ENCODE results near the gene DAP. TPM values are rescaled to one million over a fixed set of nuclear protein-coding genes. Genes with fewer than 3 reads are reported as not detected.

The DAP gene
- polyA plus RNA-seq, 12 donors: 39.2 to 84.9 (median 52.9) TPM; not detected in 1

DNA sequence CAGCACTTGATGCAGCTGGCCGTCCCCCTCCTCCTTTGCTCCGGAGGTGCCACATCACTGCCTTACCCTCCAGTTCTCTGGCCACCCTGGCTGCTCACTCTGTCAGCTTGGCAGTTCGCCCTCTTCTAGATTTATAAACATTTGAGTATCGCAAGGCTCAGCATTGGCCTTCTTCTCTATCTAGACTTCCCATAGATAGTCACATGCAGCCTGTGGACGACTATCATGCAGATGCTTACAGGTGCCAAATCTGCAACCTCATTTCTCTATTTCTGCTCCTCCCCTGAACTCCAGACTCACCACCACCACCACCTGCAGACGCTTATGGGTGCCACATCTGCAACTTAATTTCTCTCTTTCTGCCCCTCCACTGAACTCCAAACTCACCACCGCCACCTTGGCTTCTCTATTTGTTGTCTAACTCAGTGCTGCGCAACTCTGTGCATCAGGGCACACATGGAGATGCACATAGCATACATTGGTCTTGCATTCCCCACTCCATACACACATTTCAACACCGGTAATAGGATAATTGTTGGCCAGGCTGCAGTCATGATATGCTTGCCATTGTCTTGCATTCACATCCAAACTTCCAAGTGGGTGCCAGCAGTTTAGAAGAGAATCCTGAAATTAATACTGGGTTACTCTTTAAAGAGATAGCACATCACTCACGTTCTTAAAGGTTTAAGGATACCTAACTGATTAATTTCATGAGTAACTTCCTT lies 1.9 kb upstream of the DAP start:
- DNase-seq: no peak

DNA sequence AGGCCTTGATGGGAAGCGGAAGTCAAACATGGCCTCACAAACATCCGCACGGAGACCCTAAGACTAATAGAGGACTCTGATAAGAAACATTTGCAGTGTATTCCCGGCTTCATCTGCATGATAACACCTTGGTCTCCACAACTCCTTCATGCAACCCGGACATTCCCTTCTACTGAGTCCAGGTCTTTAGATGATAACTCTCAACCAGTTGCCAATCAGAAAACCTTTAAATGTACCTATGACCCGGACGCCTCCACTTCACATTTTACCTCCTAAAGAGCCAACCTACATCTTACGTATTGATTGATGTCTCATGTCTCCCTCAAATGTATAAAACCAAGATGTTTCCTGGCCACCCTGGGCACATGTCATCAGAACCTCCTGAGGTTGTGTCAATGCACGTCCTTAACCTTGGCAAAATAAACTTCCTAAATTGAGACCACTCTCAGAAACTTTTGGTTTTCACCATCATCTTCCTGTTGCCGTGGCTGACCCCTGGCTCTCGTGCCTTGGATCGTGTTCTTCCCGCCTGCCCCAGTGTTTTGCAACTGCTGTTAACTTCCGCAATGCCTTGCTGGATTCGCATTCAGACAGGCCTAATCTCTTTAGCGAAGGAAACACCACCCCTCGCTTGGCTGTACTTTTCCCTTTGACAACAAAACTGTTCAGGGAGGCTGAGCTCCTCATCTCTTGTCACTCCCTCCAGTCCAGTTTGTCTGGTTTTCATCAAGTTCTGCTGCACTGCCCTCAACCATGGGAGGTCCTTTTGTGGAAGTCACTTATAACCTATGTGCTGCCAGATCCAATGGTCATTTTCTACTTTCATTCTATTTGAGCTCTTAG lies 1.1 kb upstream of the DAP start:
- no peak for DNase-seq

DNA sequence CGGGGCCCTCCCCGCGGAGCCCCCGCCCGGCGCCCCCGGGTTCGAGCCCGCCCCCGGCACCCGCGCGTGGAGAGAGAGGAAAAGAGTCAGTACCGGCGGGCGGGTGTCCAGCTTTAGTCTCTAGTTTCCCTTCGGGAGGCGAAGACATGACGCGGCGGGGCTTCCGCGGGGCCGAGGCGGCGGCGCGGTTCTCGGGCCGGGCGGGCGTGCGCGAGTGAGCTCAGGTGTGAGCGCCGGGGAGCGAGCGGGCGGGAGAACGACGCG lies 181 bp downstream of the DAP start:
- no peak for DNase-seq

DNA sequence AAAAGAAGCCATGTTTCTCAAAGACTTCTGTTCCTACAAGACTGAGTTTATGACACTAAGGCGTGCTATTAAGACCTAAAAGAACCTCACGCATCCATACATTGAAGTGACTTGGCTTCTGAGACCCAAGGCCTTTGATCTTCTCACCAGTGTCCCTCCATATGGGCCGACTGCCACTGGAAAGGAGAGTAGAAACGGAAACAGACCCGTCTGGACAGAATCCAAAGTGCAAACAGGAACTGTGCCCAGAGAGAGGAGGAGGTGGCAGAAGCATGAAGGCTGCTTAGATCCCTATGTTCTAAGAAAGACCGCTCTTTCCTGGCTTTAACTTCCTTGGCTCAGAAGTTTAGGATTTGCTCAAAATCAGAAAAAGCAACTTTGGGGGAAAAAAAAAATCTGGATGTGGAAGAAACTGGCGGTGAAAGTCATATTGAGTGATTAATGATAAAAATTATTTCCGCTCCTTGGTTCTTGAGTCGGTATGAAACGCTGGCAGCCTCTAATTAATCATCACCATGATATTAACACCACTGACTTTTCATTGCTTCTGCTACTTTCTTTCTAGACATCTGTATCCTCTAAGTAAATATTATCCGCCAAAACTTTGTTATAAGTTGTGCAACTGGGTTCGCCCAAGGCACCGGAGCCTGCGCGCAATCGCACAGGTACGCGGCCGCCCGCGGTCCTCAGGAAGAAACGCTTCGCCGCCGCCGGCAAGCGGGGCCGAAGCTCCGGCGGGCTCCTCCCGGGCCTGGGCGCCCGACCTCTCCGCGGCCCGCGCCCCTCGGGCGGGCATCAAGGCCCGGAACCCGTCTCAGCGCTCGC lies 726 bp downstream of the DAP start:
- peak; percentile 64 for DNase-seq

DNA sequence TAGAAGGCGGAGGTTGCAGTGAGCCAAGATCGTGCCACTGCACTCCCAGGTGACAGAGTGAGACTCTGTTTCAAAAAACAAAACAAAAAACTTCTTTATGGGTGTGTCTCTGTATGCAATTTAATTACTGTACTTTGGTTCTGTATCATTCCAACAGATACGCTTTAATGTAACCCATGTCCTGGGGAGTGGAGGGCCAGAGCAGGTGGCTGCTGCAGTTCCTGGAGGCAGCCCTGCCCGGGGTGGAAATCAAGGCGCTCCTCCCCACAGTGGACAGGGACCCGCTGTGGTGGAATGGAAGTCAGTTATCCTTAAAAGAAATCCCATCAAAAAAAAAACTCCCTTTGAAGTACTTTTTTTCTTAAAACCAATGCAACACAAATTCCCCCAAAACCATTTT lies 1.9 kb downstream of the DAP start:
- no peak for DNase-seq

DNA sequence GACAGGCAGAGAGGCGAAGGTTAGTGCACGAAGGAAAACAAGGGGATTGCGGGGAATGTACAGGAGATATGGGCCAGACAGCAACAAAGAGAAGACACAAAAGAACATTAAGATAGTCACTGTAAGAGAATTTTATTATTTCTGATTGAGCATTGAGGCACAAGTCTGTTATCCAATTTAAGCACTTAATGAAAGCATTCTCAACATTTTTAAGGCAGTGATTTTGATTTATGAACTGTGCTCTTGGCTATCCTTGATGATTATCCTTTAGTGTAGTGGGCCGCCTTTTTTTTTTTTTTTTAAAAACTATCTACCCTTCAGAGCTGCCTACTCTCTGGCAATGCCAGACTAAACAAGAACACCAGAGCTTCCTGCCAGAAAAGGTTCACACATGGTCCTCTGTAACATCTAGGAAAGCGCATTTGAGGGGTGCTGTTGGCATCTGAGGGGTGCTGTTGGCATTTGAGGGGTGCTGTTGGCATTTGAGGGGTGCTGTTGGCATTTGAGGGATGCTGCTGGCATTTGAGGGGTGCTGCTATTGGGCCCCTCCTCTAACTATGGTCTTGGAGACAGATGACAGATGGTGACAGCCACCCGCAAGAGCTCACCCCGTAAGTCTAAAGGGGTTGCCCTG lies 3.0 kb downstream of the DAP start:
- DNase-seq: no peak

DNA sequence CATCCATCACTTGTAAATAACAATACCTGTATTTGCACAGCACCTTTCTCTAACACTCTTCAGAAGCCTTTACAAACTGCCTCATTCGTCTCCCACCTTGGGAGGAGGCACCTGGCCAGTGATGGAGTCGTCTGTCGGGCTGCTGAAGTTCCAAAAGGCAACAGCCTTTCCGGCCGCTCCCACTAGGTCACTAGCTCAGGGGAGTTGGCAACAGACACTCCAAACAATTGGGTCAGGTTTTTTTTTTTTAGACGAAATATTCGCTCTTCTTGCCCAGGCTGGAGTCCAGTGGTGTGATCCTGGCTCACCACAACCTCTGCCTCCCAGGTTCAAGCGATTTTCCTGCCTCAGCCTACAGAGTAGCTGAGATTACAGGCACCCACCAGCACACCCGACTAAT lies 4.0 kb downstream of the DAP start:
- no peak for DNase-seq

DNA sequence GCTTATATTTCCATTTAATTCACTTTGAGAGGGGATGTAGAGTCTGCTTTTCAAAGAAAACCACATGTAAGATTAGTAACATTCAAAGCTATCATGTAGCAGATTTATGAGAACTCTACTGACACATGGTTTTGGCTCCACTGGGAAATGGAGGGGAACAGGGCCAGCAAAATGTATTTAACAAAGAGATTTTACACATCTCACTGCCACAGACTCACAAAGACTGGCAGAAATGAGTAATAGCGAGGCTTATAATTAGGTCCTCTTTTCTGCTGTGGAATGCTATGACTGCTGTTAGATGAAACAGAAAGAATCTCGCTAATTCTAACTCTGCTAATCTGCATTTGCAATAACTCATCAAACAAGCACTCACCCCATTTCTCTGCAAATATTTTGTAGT lies 4.5 kb downstream of the DAP start:
- no peak for DNase-seq

DNA sequence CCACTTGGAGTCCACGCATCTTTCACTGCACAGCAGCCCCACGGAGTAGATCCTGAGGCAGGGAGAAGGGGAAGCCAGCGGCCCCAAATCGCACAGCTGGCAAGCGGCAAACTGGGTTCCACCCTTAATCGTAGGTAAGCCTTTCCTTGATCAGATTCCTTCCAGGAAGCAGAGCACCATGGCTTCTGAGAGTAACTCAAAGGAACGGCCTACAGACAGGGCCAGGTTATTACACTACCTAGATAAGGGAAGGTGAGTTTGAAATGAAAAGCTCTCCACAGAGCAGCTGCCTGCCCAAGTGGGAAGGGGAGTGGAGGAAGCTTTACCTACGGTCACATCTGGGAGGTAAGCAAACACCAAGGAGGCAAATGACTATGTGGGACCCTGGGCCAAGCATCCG lies 7.9 kb downstream of the DAP start:
- no peak for DNase-seq

DNA sequence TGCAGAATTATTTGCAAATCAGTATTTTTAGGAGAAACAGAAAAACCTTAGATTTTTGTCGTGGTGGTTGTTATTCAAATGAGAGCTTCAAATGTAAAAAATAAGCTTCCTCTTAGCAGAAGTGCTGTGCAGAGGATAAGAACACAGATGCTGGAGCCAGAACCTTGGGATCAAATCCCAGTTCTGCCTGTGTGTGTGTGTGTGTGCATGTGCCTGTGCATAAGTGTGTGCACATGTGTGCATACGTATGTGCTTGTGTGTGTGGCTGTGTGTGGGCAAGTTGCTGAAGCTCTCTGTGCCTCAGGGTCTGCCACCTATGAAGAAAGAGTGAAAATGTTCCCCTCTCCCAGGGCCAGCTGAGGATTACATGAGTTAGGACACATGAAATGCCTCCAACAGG lies 8.6 kb downstream of the DAP start:
- no peak for DNase-seq

DNA sequence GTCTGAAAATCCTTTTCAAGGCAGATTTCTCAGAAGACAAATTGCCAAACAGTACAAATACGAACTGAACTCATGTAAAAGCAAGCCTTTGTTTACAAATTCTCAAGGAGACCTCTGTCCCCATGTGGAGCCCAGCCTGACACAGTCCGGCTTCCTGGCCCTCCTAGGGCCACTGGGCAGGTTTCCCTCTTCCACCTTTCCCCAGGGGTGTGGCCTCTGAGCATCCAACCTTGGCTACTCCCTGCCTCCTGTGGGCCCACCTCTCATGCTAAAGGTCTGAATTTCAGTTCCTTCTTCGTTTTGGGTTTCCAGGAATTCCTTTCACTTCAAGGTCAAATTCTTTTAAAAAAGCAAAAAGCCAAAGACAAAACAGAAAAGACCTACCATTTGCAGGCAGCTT lies 10.1 kb downstream of the DAP start:
- DNase-seq: no peak

DNA sequence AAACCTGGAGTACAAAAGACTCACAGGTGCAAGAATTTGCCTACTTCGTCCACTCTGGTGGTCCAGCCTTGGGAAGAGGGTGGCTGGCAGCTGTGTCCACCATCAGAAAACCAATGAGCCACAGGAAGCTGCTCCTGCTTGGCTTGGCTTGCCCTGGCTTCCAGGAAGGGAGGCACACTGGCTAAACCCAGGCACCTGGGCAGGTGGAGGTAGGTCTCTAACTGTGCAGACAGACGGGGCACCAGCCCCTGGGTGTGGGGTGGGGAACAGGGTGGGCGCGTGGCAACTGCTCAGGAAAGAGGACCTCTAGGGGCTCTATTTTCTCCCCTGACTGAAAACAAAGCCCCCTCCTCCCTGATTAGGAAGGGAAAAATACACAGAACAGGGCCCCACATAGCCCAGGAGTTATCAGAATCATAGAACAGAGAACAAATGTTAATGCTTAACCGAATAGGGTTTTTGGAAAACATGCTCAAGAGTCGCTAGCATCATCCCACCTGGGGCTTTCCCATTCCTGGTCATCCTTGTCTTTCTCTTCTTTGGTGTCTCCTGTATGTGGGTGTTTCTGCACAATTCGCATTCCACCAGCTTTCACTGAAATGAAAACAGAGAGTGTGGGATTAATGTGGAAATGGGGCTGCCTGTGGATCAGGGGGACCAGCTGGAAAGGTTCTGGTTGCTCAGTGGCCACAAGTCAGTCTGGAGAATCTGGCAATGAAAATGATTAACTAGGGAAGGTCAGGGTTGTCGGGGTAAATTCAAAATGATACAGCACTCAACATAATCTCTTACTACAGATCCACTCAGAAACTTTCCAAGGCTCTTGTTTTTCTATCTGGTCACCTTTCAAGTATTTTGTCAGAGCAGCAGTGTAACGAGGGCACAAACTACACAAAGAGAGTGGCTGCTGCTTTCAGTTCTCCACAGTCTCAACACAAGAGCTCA lies 13.1 kb downstream of the DAP start:
- no peak for DNase-seq

DNA sequence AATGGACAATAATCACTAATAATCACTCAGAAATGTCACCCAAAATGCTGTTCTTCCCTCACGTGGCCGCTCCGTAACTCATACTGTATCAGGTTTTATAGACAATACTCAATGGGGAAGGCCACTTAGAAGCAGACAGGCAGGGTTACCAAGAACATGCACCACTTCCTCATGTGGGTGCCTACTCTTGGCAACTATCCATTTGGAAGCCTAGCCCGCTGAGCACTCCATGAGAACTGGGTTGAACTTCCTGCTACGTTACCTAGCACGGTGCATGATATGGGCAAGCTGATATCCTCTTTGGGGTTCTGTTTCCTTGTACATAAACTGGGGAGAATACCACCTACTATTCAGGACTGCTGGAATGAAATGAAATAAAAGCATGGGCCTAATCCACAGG lies 14.3 kb downstream of the DAP start:
- no peak for DNase-seq

DNA sequence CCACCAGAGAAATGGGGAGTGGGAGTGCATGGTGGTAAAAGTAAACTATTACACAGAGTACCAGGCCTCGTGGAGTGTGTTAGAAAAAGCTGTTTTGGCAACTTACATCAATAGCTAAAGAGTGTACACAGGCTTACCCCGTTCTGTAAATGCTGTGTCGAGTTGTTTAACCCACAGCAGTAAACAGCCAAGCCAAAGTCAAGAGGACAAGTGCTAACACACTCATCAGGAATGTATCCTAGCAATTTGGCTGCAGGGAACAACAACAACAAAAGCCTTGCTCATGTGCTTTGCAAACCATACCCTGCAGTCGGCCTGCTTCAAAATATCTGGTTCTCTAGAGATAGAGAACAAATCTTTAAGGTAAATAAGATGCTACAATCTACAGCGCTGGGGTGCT lies 15.9 kb downstream of the DAP start:
- DNase-seq: no peak

DNA sequence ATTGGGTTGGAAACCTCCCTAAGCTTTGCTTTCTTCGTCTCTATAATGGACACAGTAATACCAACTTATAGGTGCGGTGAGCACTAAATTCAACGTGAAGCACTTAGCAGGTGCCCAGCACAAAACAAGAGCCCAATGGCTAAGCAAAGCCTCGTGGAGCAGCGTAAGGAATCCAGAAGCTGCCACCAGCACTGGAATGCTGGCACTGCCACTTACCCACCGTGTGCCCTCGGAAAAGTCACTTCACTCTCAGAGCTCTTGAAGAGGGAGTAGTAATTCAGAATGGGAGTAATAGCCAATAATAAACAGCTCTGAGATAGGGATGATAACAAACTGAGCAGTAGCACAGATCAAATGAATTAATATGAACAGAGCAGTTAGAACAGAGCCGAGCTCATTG lies 16.4 kb downstream of the DAP start:
- DNase-seq: no peak

DNA sequence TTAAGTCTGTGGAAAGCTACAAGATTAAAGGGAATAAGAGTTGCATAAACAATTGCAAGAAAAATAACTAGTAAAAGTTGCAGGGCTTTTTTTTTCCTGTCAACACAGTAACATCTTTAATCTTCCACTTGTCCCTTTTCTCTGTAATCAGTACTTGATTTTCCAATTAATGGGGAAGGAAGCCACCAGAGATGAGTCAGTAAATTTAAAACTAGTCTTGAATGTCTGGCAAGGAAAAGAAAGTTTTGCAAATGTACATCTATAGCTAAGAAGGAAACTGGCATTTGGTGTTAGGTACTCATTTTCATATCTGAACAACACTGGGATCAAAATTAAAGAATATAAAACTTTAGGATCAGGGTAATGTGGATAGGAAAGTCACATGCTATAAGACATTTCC lies 17.1 kb downstream of the DAP start:
- no peak for DNase-seq

DNA sequence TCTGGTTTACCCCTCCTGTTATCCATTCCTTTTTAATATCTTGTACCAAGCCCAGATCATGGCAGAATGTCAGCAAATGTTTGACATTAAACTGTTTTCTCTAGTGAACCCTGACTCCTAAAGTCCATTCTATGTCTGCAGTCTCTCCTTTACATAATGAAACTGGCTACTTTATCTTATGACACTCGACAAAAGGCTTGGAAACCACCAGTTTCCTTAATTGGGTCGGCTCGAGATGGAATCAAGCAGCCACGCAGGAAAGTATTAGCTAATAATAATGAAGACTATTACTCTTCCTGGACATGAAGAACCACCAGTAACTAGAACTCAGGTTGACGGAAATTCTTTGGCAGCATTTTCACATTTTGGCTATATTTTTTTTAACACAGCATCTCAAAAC lies 17.5 kb downstream of the DAP start:
- no peak for DNase-seq

DNA sequence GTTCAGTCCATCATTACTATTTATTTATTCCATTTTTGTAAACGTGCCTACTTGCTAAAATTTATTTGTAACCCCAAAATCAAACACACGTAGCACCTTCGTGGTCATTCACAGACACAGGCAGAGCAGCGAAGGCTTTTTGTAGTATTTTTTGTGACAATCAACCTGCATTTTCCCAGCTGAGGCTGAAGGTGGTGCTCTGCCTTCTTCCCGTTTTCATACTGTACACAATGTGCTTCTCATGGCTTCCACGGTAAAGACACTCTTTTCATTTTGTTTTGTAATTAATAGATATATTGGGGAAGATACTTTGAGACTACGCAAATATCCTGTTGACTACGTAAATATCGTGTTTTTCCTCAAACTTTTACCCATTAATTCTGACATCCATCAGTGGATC lies 19.4 kb downstream of the DAP start:
- DNase-seq: no peak

DNA sequence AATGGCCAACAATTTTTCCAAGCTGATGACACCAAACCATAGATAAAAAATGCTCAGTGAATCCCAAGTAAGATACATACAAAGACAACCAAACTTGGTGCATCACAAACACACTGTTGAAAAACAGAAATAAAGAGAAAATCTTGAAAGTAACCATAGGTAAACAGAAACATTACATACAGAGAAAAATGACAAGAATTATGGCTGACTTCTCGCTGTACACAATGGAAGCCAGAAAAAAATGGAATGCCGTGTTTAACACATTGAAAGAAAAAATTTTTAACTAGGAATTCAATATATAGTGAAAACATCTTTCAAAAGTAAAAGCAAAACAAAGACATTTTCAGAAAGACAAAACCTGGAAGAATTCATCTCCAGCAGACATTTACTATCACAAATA lies 20.6 kb downstream of the DAP start:
- no peak for DNase-seq

DNA sequence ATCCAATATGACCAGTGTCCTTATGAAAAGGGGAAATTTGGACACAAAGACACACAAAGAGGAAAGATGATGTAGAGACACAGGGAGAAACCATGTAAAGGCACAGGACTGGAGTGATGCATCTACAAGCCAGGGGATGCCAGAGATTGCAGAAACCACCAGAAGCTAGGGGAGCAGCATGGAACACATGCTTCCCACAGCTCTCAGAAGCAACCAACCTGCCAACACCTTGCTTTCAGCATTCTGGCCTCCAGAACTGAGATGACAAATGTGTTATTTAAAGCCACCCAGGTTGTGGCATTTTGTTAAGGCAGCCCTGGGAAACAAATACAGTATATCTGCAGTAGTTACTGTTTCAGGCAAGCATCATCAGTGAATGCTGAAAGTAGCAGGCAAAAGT lies 23.2 kb downstream of the DAP start:
- no peak for DNase-seq

DNA sequence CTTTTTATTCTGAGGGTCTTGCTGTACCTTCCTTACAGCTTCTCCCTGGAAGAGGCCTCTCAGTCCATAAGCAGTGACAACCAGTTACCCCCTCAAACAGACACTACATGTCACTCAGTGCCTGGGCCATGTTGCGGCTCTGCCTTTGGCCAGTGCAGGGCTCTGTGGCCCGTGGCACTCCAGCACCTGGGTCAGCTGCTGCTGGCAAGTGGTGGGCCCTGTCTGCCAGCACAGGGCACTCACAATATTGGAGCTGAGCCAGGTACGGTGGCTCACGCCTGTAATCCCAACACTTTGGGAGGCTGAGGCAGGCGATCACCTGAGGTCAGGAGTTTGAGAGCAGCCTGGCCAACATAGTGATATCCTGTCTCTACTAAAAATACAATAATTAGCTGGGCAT lies 24.2 kb downstream of the DAP start:
- DNase-seq: no peak

Data from muscle of arm (tissue), 12 donors.